H1 (cell line): Measurements from ENCODE around the gene CSF3R.

Experiments used
- EZH2 ChIP-seq: fragments of 200-600 bp; sonication (generic); IDR thresholded peaks from 2 replicates; pipeline ENCODE4 v1.7.1; 2012; ENCODE audit warnings: low read depth, mild to moderate bottlenecking, moderate library complexity, low read length, inconsistent platforms; ENCODE audit not compliant: severe bottlenecking
- KDM1A ChIP-seq: fragments of 200-600, 300-600 bp; sonication (generic); IDR thresholded peaks from 2 replicates; pipeline ENCODE4 v1.7.1; 2016; ENCODE audit warnings: mild to moderate bottlenecking, low read length, borderline replicate concordance
- NRF1 ChIP-seq: IDR thresholded peaks from 2 replicates; pipeline ENCODE4 v1.6.1; 2011; ENCODE audit warnings: mild to moderate bottlenecking, low read depth, low read length, improper control_type of control experiment
- TF ChIP-seq, protein P1 (sequence below), 3 experiments: IDR thresholded peaks; 1 replicate in 2 of 3; 2 replicates in 1 of 3; pipeline versions ENCODE4 v1.5.1 to v1.6.1; 2011; ENCODE audit warnings: low read length in 3 of 3, mild to moderate bottlenecking in 3 of 3, inconsistent platforms in 2 of 3, low read depth in 1 of 3, moderate library complexity in 1 of 3; ENCODE audit not compliant: insufficient read depth in 1 of 3; ENCODE audit errors: control extremely low read depth in 1 of 3

DNA sequence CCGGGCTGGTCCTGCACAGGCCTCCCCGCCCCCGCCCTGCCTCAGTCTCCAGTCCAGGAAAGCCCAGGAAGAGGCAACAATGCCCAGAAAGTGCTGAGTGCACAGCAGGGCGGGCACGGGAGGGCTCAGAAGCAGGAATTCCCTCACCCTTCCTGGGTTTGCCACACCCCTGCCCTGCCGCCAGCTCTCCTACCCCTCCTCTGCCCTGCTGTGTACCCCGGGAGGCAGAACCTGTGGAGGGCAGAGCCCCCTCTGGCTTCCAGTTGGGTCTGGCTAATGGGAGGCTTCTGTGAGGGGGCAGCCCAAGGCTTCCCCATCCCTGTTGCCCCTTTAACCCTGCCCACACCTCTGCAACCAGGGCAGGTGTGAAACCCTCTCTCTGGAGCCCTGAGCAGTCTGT, 47.5 kb upstream of the CSF3R start:
- TF ChIP-seq KDM1A (no peak), EZH2 (no peak), NRF1 (no peak)
- TF ChIP-seq, protein P1, sequence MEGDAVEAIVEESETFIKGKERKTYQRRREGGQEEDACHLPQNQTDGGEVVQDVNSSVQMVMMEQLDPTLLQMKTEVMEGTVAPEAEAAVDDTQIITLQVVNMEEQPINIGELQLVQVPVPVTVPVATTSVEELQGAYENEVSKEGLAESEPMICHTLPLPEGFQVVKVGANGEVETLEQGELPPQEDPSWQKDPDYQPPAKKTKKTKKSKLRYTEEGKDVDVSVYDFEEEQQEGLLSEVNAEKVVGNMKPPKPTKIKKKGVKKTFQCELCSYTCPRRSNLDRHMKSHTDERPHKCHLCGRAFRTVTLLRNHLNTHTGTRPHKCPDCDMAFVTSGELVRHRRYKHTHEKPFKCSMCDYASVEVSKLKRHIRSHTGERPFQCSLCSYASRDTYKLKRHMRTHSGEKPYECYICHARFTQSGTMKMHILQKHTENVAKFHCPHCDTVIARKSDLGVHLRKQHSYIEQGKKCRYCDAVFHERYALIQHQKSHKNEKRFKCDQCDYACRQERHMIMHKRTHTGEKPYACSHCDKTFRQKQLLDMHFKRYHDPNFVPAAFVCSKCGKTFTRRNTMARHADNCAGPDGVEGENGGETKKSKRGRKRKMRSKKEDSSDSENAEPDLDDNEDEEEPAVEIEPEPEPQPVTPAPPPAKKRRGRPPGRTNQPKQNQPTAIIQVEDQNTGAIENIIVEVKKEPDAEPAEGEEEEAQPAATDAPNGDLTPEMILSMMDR (IDR thresholded peaks at IDR 0.05; ENCODE audit: control extremely low read depth in 1 of 3, insufficient read depth in 1 of 3, low read depth in 1 of 3, low read length in 3 of 3): no peak
